NCI-H1105 treated with DMSO at 0.1 percent for 48 hours (cell line): ENCODE measurements around the gene SULT2A1.
"Not testable (repeated sequence)": the region's sequence is repeated elsewhere in the genome, so short reads cannot be mapped to it uniquely, and the experiment has no call there.

Experiments used
- DNase-seq: peaks from one replicate; lab custom pipeline; 2025; lab: John Stamatoyannopoulos, UW

Gene SULT2A1, protein sequence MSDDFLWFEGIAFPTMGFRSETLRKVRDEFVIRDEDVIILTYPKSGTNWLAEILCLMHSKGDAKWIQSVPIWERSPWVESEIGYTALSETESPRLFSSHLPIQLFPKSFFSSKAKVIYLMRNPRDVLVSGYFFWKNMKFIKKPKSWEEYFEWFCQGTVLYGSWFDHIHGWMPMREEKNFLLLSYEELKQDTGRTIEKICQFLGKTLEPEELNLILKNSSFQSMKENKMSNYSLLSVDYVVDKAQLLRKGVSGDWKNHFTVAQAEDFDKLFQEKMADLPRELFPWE

GRCh38 chr19:47886010-47886559 is at the start of gene SULT2A1:
TSS of gene SULT2A1 (minus strand) at chr19:47886315. CDS start at chr19:47886257, 58 bp downstream.
- DNase-seq, result no peak

- DNase-seq, result not testable (repeated sequence)
Measured at GRCh38 chr19:47928581-47928980, 42.5 kb upstream of the SULT2A1 start.

DNA sequence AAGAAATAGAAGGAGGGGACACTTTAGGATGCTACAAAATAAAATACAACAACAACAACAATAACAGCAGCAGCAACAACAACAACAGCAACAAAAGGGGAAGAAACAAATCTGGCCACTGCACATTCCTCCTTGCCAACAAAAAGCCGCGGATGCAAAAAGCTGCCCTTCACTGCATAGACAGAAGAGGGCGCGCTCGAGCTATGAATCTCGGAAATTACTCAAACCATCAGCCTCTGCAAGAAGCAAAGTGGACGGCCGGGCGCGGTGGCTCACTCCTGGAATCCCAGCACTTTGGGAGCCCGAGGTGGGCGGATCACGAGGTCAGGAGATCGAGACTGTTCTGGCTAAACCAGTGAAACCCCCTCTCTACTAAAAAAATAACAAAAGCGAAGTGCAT is 34.0 kb upstream of the SULT2A1 start:
- not testable (repeated sequence) for DNase-seq

- DNase-seq, result not testable (repeated sequence)
Measured at GRCh38 chr19:47910191-47910590, 24.1 kb upstream of the SULT2A1 start.

DNA sequence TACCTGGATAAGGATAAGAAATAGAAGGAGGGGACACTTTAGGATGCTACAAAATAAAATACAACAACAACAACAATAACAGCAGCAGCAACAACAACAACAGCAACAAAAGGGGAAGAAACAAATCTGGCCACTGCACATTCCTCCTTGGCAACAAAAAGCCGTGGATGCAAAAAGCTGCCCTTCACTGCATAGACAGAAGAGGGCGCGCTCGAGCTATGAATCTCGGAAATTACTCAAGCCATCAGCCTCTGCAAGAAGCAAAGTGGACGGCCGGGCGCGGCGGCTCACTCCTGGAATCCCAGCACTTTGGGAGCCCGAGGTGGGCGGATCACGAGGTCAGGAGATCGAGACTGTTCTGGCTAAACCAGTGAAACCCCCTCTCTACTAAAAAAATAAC is 23.2 kb upstream of the SULT2A1 start:
- not testable (repeated sequence) for DNase-seq

- no peak for DNase-seq
Measured at GRCh38 chr19:47901370-47901769, 15.3 kb upstream of the SULT2A1 start.

DNA sequence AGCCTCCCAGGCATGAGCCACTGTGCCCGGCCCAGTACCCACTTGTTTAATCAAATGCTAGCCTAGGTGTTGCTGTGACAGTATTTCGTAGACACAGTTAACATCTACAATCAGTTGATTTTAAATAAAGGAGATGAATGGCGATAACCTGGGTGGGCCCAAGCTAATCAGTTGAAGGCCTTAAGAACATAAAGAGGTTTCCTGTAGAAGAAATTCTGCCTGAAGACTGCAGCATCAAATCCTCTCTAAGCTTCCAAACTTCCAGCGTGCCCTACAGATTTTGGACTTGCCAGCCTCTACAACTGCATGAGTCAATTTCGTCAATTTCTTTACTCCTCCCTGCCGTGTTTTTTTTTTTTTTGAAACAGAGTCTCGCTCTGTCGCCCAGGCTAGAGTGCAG is 13.2 kb upstream of the SULT2A1 start:
- no peak for DNase-seq

- DNase-seq, result no peak
Measured at GRCh38 chr19:47897861-47898260, 11.7 kb upstream of the SULT2A1 start.

DNA sequence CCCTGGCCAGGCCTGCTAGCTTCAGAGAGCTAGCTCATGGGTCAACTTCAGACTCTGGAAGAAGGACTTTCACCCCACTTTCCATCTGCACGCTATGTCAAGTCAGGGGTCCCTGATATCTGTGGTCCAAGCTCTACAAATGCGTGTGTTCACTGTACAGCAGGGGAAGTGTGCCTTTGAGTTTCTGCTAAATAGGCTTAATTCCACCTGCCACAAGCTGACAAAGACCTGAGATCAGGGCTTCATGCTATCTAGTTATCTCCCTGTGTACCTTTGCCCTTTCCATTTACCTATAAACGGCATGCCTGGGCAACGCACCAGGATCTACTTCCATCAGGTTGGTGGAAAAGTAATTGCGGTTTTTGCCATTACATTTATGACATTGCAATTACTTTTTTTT is 10.7 kb upstream of the SULT2A1 start:
- DNase-seq, result no peak

- DNase-seq, result no peak
Measured at GRCh38 chr19:47896019-47896418, 9.9 kb upstream of the SULT2A1 start.

DNA sequence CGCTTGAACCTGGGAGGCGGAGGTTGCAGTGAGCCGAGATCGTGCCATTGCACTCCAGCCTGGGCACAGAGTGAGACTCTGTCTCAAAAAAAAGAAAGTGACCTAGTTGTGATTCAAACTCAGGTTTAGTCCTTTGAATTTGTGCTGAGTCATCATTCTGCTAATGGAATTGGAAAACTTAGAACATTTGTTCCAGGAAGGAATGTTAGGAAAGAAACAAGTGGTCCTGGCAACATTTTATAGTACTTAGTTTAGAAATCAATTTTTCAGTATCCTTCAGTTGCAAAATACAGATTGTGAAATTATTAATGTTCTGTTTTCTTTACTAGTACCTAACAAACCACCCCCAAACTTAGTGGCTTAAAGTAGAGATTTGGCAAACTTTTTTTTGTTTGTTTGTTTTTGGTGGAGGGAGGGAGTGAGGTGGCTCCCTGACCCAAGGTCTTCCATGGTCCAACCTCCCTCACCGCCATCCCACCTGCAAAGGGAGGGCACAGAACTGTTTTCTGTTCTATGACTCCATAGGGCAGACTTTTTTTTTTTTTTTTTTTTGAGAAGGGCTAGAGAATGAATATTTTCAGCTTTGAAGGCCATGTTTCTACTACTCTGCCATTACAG is 9.2 kb upstream of the SULT2A1 start:
- DNase-seq, result no peak

- DNase-seq, result no peak
Measured at GRCh38 chr19:47891923-47892666, 6.0 kb upstream of the SULT2A1 start.

- DNase-seq, result no peak
Measured at GRCh38 chr19:47891622-47891922, 5.5 kb upstream of the SULT2A1 start.

GRCh38 chr19:47890865-47891621 is 4.9 kb upstream of the SULT2A1 start:
- DNase-seq, result no peak

DNA sequence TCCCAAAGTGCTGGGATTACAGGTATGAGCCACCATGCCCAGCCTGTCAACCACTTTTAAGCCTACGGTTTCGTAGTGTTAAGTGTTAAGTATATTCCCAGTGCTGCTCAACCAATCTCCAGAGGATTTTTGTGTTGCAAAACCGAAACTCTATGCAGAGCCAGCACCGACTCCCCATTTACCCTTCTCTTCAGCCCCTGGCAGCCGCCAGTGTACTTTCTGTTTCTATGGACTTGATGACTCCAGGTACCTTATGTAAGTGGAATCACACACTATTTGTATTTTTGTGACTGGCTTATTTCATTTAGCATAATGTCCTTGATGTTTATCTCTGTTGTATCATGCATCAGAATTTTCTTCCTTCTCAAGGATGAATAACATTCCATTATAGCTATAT is 1.1 kb downstream of the SULT2A1 start:
- DNase-seq, result no peak

GRCh38 chr19:47882890-47883289 is 3.2 kb downstream of the SULT2A1 start:
- DNase-seq, result no peak

DNA sequence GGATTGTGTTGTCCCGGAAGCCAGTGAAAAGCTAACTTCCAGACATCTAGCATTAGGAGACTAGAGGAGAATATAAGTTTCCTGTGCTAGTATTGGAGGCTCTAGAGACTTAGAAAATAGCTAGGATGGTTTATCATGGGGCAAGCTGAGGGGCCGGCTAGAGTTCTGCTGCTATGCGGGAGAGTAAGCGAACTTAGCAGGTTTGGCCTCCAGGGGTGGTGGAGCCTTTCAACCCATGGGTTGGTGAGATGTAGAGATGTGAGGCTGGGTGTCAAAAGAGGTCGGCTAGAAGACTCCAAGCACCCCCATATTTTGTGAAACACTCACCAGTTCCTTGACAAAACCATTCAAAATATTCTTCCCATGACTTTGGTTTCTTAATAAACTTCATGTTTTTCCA is 4.4 kb downstream of the SULT2A1 start:
- DNase-seq, result no peak

DNA sequence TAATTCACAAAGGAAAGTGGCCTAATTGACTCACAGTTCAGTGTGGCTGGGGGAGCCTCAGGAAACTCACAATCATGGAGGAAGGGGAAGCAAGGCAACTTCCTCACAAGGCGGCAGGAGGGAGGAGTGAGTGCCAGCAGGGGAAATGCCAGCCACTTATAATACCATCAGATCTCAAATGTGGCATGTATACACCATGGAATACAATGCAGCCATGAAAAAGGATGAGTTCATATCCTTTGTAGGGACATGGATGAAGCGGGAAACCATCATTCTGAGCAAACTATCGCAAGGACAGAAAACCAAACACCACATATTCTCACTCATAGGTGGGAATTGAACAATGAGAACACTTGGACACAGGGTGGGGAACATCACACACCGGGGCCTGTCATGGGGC is 6.7 kb downstream of the SULT2A1 start:
- not testable (repeated sequence) for DNase-seq

- no peak for DNase-seq
Measured at GRCh38 chr19:47878906-47879305, 7.2 kb downstream of the SULT2A1 start.

DNA sequence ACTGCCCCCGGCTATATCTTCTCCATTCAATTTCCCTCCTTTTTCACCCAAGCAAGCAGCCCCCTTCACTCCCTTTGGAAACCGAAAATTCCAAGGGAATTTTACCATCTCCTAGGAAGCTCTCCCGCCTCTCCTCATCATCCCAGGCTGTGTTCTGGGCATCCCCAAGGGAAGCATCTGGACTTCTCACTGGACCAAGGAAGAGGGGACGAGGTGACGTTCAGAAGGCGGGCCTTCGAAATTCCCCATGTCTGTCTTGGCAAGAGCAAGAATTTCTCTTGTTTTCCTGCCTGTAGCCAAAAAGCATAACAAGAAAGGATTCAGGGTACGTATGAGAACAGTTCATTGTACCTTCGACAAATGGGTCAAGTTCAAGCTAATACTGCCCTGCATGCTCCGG is 20.9 kb downstream of the SULT2A1 start:
- DNase-seq, result no peak

DNA sequence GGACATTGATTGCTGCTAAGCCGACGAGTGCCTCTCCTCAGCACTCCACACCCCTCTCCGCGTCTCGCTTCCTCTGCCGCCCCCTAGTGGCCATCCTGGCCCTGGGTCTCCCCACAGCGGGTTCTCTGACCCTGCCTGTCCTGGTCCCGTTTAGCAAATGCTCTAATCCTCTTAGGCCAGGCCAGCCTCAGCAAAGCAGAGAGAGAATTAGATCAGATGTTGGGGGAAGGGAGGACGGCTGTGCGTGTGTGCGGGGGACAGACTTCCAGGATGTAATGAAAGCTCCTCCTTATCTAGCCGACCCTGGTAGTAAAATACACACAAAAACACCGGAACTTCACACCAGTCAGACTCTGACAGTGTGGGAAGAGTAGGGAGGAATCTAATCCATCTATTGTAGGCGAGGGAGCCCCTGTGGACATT is 22.6 kb downstream of the SULT2A1 start:
- DNase-seq, result peak; percentile 47

DNA sequence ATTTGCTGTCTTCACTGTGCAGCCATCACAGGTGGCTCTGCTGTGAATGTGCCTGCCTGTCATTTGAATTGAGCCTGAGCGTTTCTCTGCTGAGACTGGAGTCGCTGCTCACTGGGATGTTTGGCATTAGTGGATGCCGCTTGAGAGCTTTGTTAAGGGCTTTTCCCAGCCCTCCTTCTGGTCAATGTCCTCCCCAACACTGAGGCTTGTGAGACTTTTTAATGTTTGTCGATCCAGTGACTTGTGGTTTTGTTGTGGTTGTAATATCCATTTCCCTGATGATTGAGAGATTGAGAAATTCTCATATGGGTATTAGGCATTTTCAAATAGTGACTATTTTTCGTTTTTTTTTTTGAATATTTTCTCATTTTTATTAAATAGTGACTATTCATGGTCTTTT is 24.5 kb downstream of the SULT2A1 start:
- DNase-seq, result no peak
